ENCODE data around the gene EPS8L3. TPM values are rescaled to one million over a fixed set of nuclear protein-coding genes. Genes with fewer than 3 reads are reported as not detected.
"Not testable (repeated sequence)": the region's sequence is repeated elsewhere in the genome, so short reads cannot be mapped to it uniquely, and the experiment has no call there.

Gene EPS8L3
- total RNA-seq, 1 experiment from 2014 or later: 46.6 TPM

GRCh38 chr1:109767637-109768334 is 4.1 kb upstream of the EPS8L3 start:
- CTCF ChIA-PET: interaction anchor here (0.6 to 1.2 kb wide), 2 partner anchors 127 to 815 kb away, joined by 3 read pairs; no protein-coding TSS in a partner anchor
- peaks cover 12% of the 10 kb centered on the region for H3K4me1 Mint-ChIP-seq (ENCODE audit: low read depth, unreplicated experiment)
- intact Hi-C loops (cut with micrococcal nuclease; ENCODE audit: unreplicated experiment): no loop called here
- H3K4me3 Mint-ChIP-seq (ENCODE audit: low read depth, unreplicated experiment): no peak overlapping the region
- TF ChIP-seq CTCF (IDR thresholded peaks at IDR 0.05; ENCODE audit: unreplicated experiment): no peak
- no TSS peak for BruUV-seq (replicated peaks)
- no peak for DNase-seq
- no peaks in the 10 kb centered on the region for H3K9me3 Mint-ChIP-seq (ENCODE audit: low read depth, unreplicated experiment)
- H3K36me3 Mint-ChIP-seq (ENCODE audit: insufficient read depth, unreplicated experiment): peaks cover 14% of the 10 kb centered on the region
- H3K27me3 Mint-ChIP-seq (ENCODE audit: unreplicated experiment): no peaks in the 10 kb centered on the region
- H3K27ac Mint-ChIP-seq (ENCODE audit: unreplicated experiment): no peak overlapping the region

- DNase-seq; H3K27ac Mint-ChIP-seq (ENCODE audit: unreplicated experiment); intact Hi-C loops (cut with micrococcal nuclease; ENCODE audit: unreplicated experiment); H3K4me3 Mint-ChIP-seq (ENCODE audit: low read depth, unreplicated experiment); H3K9me3 Mint-ChIP-seq (ENCODE audit: low read depth, unreplicated experiment); CTCF ChIA-PET; H3K27me3 Mint-ChIP-seq (ENCODE audit: unreplicated experiment); BruUV-seq (replicated peaks): not testable (repeated sequence)
- H3K4me1 Mint-ChIP-seq (ENCODE audit: low read depth, unreplicated experiment): peaks cover 19% of the 10 kb centered on the region
- H3K36me3 Mint-ChIP-seq (ENCODE audit: insufficient read depth, unreplicated experiment): peaks cover 17% of the 10 kb centered on the region
These were observed 3.4 kb upstream of the EPS8L3 start for GRCh38 chr1:109766991-109767636.

GRCh38 chr1:109765896-109766615 is 2.3 kb upstream of the EPS8L3 start:
- no peak for DNase-seq
- CTCF ChIA-PET: no interaction called here
- Mint-ChIP-seq H3K4me3 (ENCODE audit: low read depth, unreplicated experiment) (no peak overlapping the region), H3K36me3 (ENCODE audit: insufficient read depth, unreplicated experiment) (peaks cover 17% of the 10 kb centered on the region), H3K9me3 (ENCODE audit: low read depth, unreplicated experiment) (no peaks in the 10 kb centered on the region), H3K27ac (ENCODE audit: unreplicated experiment) (no peak overlapping the region), H3K4me1 (ENCODE audit: low read depth, unreplicated experiment) (peaks cover 20% of the 10 kb centered on the region), H3K27me3 (ENCODE audit: unreplicated experiment) (no peaks in the 10 kb centered on the region)
- no peak for TF ChIP-seq CTCF (IDR thresholded peaks at IDR 0.05; ENCODE audit: unreplicated experiment)
- intact Hi-C loops (cut with micrococcal nuclease; ENCODE audit: unreplicated experiment): no loop called here
- BruUV-seq (replicated peaks): no TSS peak

GRCh38 chr1:109765483-109765815 is 1.7 kb upstream of the EPS8L3 start:
- no peaks in the 10 kb centered on the region for H3K27me3 Mint-ChIP-seq (ENCODE audit: unreplicated experiment)
- no TSS peak for BruUV-seq (replicated peaks)
- H3K4me1 Mint-ChIP-seq (ENCODE audit: low read depth, unreplicated experiment): peaks cover 20% of the 10 kb centered on the region
- no peak for DNase-seq
- no peak overlapping the region for H3K4me3 Mint-ChIP-seq (ENCODE audit: low read depth, unreplicated experiment)
- no peaks in the 10 kb centered on the region for H3K9me3 Mint-ChIP-seq (ENCODE audit: low read depth, unreplicated experiment)
- CTCF ChIA-PET: no interaction called here
- intact Hi-C loops (cut with micrococcal nuclease; ENCODE audit: unreplicated experiment): no loop called here
- TF ChIP-seq CTCF (IDR thresholded peaks at IDR 0.05; ENCODE audit: unreplicated experiment): no peak
- no peak overlapping the region for H3K27ac Mint-ChIP-seq (ENCODE audit: unreplicated experiment)
- peaks cover 17% of the 10 kb centered on the region for H3K36me3 Mint-ChIP-seq (ENCODE audit: insufficient read depth, unreplicated experiment)
